IMR-90 (cell line): Measurements from ENCODE around the gene UQCRC1.

Source experiments
- FOS ChIP-seq: fragments of 150-350 bp; IDR thresholded peaks from 2 replicates; pipeline ENCODE4 v1.6.1; 2016; ENCODE audit warnings: low read depth, low read length
- MAFK ChIP-seq: IDR thresholded peaks from 2 replicates; pipeline ENCODE4 v1.6.1; 2012; ENCODE audit warnings: low read depth, low read length, improper control_type of control experiment
- POLR2A ChIP-seq: IDR thresholded peaks from 2 replicates; pipeline ENCODE4 v1.6.1; 2012; ENCODE audit warnings: mild to moderate bottlenecking, low read depth, low read length
- RFX5 ChIP-seq: IDR thresholded peaks from 2 replicates; pipeline ENCODE4 v1.8.0; 2012; ENCODE audit warnings: low read depth, mild to moderate bottlenecking, low read length, moderate library complexity
- TF ChIP-seq, protein P1 (sequence below): conservative IDR thresholded peaks from 2 replicates; pipeline ENCODE4 v1.5.1; 2012; ENCODE audit warnings: mild to moderate bottlenecking, low read depth, low read length, improper control_type of control experiment

DNA sequence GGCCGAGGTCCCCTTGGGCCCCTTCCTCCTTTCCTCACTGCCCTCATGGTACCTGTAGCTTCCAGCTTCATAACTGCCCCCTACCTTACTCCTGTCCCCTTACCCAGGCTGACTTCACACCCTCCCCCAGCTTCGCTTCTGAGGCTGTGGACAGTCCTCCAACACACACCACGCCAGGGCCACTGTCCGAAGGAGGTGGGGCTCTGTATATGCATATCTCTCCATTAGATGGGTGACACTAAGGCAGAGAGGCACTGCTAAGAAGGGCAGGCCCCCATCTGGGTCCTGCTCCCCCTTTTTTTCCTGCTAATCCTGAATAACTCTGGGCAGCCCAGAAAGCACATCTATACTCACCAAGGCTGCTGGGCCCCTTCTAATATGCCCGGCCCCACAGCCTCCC lies 13.3 kb downstream of the UQCRC1 start:
- no peak for TF ChIP-seq MAFK
- TF ChIP-seq FOS: no peak
- TF ChIP-seq, protein P1, sequence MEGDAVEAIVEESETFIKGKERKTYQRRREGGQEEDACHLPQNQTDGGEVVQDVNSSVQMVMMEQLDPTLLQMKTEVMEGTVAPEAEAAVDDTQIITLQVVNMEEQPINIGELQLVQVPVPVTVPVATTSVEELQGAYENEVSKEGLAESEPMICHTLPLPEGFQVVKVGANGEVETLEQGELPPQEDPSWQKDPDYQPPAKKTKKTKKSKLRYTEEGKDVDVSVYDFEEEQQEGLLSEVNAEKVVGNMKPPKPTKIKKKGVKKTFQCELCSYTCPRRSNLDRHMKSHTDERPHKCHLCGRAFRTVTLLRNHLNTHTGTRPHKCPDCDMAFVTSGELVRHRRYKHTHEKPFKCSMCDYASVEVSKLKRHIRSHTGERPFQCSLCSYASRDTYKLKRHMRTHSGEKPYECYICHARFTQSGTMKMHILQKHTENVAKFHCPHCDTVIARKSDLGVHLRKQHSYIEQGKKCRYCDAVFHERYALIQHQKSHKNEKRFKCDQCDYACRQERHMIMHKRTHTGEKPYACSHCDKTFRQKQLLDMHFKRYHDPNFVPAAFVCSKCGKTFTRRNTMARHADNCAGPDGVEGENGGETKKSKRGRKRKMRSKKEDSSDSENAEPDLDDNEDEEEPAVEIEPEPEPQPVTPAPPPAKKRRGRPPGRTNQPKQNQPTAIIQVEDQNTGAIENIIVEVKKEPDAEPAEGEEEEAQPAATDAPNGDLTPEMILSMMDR: no peak
- TF ChIP-seq POLR2A: no peak
- TF ChIP-seq RFX5: no peak
